Measurements from ENCODE around the gene F12.
A peak's percentile ranks its signal among the peaks of the same experiment; 100 is the strongest.

F12 gene

GRCh38 chr5:177410575-177410974 lies 1.2 kb upstream of the F12 start:
- no peak for DNase-seq

DNA sequence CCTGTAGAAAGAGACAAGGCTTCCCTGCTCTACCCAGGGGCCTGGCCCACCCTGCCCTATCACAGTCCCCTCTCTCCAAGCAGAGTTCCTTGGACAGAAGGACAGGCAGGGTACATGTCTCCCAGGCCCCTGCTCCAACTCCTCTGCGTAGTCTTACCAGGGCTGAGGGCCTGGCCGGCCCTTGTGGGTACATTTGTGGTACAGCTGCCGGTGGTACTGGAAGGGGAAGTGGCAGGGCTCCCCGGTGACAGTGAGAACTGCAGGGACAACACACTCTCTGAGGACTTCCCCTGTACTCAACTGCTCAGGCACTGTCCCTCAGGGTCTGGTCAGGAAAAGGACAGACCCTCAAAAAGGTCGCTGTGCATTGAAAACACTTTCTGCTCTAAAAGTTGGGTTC lies 3.6 kb downstream of the F12 start:
- no peak for DNase-seq

- no peak for DNase-seq
These were observed 4.1 kb downstream of the F12 start for GRCh38 chr5:177405312-177405711.

- no peak for DNase-seq
These were observed 4.7 kb downstream of the F12 start for GRCh38 chr5:177404641-177405179.

DNA sequence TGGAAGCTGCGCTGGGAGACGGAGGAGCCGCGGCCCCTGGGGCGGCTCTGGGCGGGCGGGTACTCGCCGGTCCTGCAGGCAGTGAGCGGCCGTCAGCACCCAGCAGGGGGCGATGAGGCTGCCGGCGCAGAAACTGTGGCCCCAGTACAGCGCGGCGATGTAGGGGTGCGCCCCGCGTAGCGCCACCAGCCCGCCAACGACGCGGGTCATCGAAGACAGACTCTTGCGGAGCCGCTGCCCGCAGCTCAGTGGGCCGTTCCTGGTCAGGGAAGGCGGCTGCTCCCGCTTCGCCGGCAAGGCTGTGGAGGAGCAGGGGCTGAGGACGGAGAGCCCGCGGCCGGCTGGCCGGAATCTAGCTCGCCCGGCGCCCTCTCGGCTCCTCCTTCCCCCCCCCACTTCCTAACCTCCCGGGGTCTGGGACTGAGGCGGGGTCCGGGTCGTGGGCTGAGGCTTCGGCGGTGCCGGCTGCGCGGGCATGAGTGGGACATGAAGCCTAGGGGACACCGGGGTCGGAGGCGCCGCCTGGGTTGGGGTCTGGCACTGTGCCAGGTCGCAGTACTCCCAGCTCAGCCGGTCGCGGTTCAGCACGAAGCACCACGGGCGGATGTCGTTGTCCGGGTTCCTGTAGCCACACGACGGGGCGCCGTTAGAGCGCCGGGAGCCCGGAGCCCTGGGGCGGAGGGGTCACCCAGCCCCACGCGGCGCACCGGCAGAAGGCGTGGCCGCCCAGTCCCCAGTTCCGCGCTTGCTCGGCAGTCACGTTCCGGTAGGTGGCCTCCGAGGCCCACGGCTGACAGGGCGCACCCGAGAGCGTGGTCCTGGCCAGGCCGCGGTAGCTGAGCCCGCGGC lies 5.3 kb downstream of the F12 start:
- DNase-seq = peak; percentile 79

DNA sequence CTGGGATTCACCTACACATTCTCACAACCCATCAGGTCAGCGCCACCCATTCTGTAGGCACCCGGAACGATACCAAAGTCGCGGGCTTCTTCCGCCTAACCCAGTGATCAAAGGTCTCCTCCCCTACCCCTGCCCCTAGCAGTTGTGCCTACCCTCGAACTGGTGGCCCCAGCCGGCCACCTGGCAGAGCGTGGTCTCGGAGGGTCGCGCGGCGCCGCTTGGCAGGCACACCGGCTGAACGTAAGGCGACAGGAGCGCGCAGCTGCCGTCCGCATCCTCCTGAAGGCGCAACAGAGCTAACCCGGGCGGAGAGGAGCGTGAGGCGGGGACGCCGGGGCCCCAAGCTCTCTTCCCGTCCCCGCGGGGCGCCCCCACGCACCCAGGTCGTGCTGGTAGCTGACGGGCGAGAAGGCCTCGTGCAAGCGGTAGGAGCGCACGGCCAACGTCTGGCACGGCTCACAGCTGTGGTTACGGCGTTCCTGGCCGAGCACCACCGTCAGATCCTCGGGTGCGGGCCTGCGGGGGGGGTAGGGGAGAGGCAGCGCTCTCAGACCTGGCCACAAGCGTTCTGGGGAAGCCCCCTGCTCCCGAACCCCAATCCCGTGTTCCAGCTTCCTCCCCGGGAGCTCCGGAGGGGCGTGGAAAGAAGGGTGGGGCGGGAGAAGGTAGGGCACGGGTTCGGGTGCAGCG lies 6.1 kb downstream of the F12 start:
- peak; percentile 39 for DNase-seq

GRCh38 chr5:177402271-177403043 lies 6.9 kb downstream of the F12 start:
- peak; percentile 61 for DNase-seq

- no peak for DNase-seq
These were observed 9.1 kb downstream of the F12 start, which contains the start of gene PFN3 for GRCh38 chr5:177399997-177400868. Gene PFN3, minus strand, starts transcription at chr5:177400661. Its CDS starts 85 bp downstream, at chr5:177400576.

GRCh38 chr5:177397875-177398390 lies 11.4 kb downstream of the F12 start:
- no peak for DNase-seq

- no peak for DNase-seq
These were observed 12.6 kb downstream of the F12 start for GRCh38 chr5:177396807-177397206.

GRCh38 chr5:177396078-177396477 lies 13.3 kb downstream of the F12 start:
- DNase-seq = no peak

GRCh38 chr5:177393990-177394389 lies 15.4 kb downstream of the F12 start:
- no peak for DNase-seq

GRCh38 chr5:177393206-177393765 lies 16.1 kb downstream of the F12 start:
- DNase-seq = no peak

- DNase-seq = no peak
These were observed 16.6 kb downstream of the F12 start for GRCh38 chr5:177392765-177393164.

- DNase-seq = peak; percentile 80
These were observed 18.7 kb downstream of the F12 start for GRCh38 chr5:177390363-177391300.

- no peak for DNase-seq
These were observed 19.9 kb downstream of the F12 start for GRCh38 chr5:177389241-177390169.

DNA sequence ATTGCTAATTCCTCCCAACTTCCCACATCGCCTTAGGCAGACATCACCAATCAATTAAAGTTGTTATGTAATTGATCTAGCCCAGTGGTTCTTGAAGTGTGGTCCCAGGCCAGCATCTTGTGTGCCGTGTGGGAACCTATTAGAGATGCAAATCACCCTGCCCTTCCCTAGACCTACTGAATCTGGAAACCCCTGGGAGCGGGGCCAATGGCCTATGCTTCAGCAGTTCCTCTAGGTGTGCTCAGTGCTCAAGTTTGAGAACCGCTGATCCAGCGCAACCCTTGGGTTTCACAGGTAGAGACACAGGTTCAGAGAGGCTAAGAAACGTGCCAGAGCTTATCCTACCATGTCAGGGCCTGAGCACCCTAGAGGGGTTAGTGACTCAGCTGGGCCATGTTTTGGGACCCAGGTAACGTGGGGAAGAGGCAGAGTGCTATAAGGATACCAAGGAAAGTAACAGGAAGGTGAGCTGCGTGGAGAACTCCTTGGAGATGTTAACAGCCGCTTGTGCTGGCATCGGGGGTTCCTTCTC lies 20.8 kb downstream of the F12 start:
- DNase-seq = no peak

- DNase-seq = no peak
These were observed 22.0 kb downstream of the F12 start for GRCh38 chr5:177387405-177387804.

- DNase-seq = no peak
These were observed 22.8 kb downstream of the F12 start for GRCh38 chr5:177386542-177386941.
